NCI-H128 (cell line): ENCODE data around the gene SLC7A1.

Experiments
- DNase-seq: peaks from one replicate; lab custom pipeline; 2025; ENCODE audit not compliant: unreplicated experiment; lab: John Stamatoyannopoulos, UW

Gene SLC7A1

GRCh38 chr13:29583073-29583785 lies 12.3 kb downstream of the SLC7A1 start:
- no peak for DNase-seq

DNA sequence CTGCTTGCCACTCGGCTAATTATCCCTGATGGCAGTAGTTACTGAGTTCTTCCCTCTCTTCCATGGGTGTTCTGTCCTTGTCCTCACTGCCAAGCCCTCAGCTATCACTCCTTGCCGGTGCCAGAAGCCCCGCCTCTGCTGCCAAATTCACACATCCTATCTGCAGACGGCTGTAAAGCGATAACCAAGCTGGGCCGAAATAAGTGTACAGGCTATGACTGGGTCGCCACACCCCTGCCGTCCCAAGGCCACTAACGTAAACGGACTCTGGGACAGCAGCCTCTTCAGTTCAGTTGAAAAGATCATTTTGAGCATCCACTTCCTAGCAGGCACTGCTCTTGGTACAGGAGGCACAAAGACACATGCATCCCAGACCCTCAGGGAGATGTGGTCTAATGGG lies 13.3 kb downstream of the SLC7A1 start:
- no peak for DNase-seq

DNA sequence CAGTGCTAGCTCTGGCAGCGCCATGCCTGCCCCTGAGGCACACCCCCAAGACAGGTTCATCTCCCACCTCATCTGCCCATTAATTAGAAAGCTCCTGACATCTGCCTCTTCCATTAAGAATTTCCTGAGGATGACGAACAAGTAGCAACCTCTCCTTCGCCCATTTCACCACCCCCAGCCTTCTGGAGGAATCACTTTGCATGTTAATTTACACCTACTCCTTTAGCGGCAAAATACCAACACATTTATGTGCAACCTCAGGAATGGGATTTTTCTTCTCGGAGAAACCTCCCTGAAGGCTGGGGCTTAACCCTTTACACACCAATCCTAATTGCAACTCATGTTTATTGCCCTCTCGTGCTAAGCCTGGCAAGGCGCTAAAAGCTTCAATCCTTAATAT lies 13.8 kb downstream of the SLC7A1 start:
- DNase-seq, result no peak

- DNase-seq, result no peak
These were observed 16.4 kb downstream of the SLC7A1 start for GRCh38 chr13:29579094-29579493.

DNA sequence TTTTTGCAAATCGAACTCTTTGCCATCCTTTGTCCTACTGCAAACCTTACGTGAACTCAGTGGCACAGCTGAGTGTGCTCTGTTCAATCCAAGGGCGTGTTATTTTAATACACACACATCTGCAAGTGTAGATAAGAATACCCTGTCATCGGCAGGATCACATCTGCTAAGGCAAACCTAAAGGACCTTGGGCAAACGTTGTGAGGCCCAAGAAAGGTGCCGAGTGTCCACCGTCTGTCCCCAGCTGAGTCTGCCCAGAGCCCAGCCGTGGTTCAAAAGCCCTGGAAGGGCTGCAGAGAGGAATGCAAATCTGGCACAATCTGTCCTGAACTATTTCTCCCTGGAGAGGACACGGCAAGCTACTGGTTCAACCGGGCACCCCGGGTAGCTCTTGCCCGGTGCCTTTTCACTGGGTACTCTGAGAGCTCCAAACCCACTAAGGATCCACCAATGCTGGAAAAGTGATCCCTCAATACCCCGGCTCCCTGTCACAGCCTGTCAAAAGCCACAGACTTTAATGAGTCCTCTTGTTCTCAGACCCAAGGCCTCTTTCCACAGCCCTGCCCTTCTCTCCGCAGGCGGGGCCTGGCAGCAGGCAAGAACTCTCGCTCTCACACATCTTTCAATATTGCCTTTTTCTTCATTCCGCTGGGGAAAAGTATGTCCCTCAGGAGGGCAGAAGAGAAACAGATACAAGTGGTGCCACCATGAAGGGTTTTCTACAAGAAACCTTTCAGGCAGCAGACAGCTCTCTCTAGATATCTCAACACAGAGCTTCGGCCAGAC lies 17.0 kb downstream of the SLC7A1 start:
- no peak for DNase-seq

DNA sequence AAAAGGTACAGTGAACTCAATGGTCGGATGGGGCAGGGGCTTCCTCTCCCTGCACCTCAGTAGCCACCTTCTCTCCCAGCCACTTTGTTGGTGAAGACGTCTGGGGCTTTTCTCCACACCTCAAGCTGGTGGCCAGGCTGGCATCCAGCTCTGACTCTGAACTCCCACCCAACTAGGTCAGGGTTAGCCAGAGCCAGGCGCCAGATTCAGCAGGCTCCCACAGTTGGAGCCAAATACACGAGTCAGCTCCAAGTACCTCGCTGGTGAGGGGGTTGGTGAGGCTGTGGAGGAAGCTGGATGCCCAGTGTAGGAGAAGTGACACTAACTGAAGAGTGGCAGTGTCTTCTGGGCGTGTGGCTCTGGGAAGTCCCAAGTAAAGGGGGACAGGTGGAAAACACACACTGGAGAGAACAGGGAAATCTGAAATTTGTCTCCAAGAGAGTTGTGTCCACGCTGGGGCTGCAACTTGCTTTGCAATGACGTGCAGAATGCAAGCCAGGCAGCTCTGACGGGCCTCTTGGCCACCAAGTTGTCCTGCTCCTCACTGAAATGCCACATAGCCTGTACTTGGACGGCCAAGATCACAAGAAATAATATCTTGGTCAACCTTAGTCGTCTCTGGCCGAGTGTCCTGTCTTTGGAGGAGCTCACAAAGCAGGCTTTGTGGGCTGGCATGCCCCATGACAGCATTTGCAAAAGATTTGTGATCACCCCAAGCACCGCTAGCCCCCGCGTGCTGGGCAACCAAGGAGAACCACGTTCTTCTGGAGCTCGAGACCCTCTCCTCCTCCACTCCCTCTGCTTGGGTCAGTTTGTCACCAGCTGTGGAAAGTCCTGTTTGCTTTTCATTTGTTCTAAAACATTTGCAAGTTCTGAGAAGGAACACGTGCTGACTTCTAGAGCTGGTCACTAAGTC lies 18.1 kb downstream of the SLC7A1 start:
- DNase-seq, result no peak

DNA sequence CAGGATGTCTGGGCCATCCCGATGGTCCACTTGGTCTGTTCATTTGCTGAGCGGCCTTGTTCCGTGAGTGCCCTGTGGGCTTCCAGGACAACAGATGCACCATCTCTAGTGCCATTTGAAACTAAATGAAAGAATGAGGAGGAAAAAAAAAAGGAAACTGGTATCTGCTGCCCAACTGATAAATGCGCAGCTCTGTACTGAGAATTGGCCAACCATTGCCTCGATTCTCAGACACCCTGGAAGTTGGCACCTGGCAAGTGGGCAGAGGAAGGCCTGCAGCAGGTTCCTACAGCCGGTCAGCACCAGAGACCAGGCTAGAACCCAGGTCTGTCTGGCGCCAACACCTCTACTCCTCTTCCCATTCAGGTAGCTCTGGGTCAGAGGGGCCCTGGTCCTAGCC lies 18.9 kb downstream of the SLC7A1 start:
- no peak for DNase-seq

DNA sequence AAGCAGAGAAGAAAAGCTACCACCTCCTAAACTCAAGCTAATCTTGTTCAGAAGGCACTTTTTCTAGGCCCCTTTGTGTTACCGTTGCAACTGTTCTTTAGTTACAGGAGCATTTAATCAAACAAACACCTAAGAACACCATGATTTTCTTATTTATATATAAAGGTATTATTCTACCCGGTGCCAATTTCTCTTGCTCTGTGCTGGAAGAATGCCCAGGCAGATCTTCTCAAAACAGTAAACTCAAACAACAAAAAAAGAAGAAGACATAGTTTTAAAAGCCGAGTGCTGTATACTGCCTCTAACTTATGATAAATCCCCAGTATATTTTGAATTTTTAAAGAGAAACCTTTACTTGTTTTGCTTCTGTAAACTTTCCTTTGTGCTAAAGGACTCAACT lies 20.4 kb downstream of the SLC7A1 start:
- DNase-seq, result no peak

GRCh38 chr13:29573190-29573589 lies 22.3 kb downstream of the SLC7A1 start:
- DNase-seq, result no peak

GRCh38 chr13:29572575-29572974 lies 22.9 kb downstream of the SLC7A1 start:
- DNase-seq, result no peak

DNA sequence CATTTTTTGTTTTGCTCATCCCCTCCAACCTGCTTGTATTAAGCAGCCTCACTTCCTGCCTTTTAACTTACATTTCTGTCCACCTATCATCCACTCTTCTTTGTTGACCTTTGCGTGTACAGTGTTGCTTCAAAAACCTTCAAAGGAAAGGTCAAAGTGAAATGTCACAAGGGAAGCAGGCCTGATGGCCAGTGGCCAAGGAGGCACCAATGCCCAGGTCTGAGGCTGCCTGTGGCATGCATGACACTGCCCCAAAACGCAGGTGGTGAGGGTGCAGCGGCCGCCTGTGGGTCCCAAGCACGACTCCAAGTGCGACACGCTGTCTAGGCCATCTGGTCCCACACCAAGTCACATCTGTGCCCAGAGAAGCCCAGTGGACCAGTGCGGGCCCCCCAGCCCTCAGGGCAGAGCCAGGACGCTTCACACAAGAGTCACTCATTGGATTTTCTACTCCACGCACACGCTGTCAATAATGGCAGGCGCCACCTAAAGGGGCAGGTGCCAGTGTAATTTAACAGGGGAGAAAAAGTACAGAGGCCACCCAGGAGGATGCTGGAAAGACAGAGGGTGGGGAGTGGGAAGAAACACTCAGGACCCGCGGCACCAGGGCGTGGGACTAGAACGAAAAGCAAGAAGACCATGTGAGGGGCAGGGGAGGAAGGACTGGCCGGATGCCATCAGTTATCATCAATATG lies 23.5 kb downstream of the SLC7A1 start:
- no peak for DNase-seq

GRCh38 chr13:29570051-29570654 lies 25.3 kb downstream of the SLC7A1 start:
- DNase-seq, result no peak

GRCh38 chr13:29569253-29570050 lies 26.0 kb downstream of the SLC7A1 start:
- no peak for DNase-seq

GRCh38 chr13:29568731-29569130 lies 26.8 kb downstream of the SLC7A1 start:
- DNase-seq, result no peak

- DNase-seq, result no peak
These were observed 28.1 kb downstream of the SLC7A1 start for GRCh38 chr13:29567411-29567810.

GRCh38 chr13:29566206-29566605 lies 29.3 kb downstream of the SLC7A1 start:
- no peak for DNase-seq

DNA sequence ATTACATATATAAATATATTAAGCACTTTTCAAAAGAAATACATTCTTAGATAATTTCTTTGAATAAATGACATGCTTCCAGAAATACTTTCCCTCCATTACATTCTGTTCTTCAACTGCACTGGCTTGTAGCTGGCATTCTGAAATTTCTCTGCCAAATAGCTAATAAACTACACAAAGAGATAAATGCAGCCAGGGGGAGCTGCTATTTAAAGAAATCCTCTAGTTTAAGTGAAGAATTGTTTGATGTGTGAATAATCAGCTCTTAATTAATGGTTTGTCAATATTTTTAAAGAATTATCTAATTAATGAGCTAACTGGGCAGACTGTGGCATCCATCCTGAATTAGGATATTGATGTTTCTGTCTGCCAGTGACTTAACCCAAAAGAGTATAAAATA lies 30.7 kb downstream of the SLC7A1 start:
- DNase-seq, result no peak

- DNase-seq, result no peak
These were observed 31.1 kb downstream of the SLC7A1 start for GRCh38 chr13:29564373-29564772.

DNA sequence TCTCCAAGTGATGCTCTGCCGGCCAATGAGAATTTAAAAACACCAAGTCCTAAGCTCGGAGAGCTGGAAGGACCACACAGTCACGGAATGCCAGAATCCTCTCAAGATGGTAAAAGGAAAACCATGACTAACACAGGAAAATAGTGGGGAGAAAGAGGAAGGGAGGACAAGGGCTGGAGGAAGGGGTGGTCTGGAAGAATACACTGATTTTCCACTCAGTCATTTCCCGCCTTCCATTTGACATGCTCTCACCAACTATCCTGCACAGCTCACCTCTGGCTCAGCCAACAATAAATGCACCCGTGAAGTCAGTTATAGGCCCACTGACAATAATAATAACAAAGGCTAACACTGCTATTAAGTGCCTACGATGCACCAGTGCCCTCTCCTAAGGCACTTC lies 31.5 kb downstream of the SLC7A1 start:
- no peak for DNase-seq
